Lung (tissue), 12 donors: ENCODE measurements around the gene ZNF649. TPM values are rescaled to one million over a fixed set of nuclear protein-coding genes. Genes with fewer than 3 reads are reported as not detected.

Experiments used
- ATAC-seq: fragments of 200-7000 bp; cut with Tn5 transposase; one replicate; pipeline ENCODE4 v1.9.1; 2020; ENCODE audit warnings: moderate number of reproducible peaks; ENCODE audit not compliant: insufficient read depth, low FRiP score
- DNase-seq, 3 donors: peaks; one replicate each; pipeline ENCODE4 v3.0.0-alpha.2; 2013 to 2017
- H3K27ac ChIP-seq, 2 donors: one replicate each; pipeline ENCODE4 v1.5.1; 2013; ENCODE audit warnings: mild to moderate bottlenecking in 2 of 2, moderate library complexity in 2 of 2, control low read depth in 1 of 2, inconsistent platforms in 1 of 2, low read depth in 1 of 2, low read length in 1 of 2
- H3K27me3 ChIP-seq, 3 donors: one replicate each; pipeline ENCODE4 v1.5.1; 2013; ENCODE audit warnings: low read length in 2 of 3; ENCODE audit not compliant: control insufficient read depth in 3 of 3, insufficient read depth in 3 of 3
- H3K36me3 ChIP-seq, 4 donors: one replicate each; pipeline ENCODE4 v1.5.1; 2013; ENCODE audit warnings: low read length in 4 of 4, mild to moderate bottlenecking in 1 of 4, moderate library complexity in 1 of 4; ENCODE audit not compliant: control insufficient read depth in 4 of 4, insufficient read depth in 4 of 4
- H3K4me1 ChIP-seq, 5 donors: one replicate each; pipeline ENCODE4 v1.5.1; 2013; ENCODE audit warnings: low read length in 5 of 5, mild to moderate bottlenecking in 2 of 5, moderate library complexity in 1 of 5; ENCODE audit not compliant: control insufficient read depth in 5 of 5, insufficient read depth in 5 of 5
- H3K4me3 ChIP-seq: one replicate; pipeline ENCODE4 v1.5.1; 2013; ENCODE audit warnings: mild to moderate bottlenecking, control low read depth, moderate library complexity
- H3K9ac ChIP-seq, 2 donors: one replicate each; pipeline ENCODE4 v1.5.1; 2013; ENCODE audit warnings: low read length in 2 of 2, control low read depth in 1 of 2; ENCODE audit not compliant: insufficient read depth in 1 of 2
- H3K9me3 ChIP-seq, 4 donors: one replicate each; pipeline ENCODE4 v1.5.1; 2013; ENCODE audit warnings: low read length in 3 of 4, mild to moderate bottlenecking in 1 of 4, moderate library complexity in 1 of 4; ENCODE audit not compliant: control insufficient read depth in 4 of 4, insufficient read depth in 3 of 4
- CTCF ChIP-seq: IDR thresholded peaks from 2 replicates; pipeline ENCODE4 v1.5.1; 2012; ENCODE audit warnings: mild to moderate bottlenecking; ENCODE audit errors: control extremely low read depth, extremely low read depth
- WGBS, 2 donors: extraction: QIAGEN DNeasy Blood & Tissue Kit; methylation state at CpG; one replicate each; pipeline ENCODE4 v1.1.7; 2013; 5-methylcytosine and 5-hydroxymethylcytosine counted together
- polyA plus RNA-seq, 2 donors: library from polyadenylated mRNA; stranded (reverse); fragments of 200-250 nt; gene quantifications; one replicate each; pipeline ENCODE4 v1.2.1, GENCODE V29; 2013
- total RNA-seq, 2 donors: library from RNA; depleted of rRNA in 1 of 2; stranded (reverse); fragments of >200 nt in 1 of 2; gene quantifications; one replicate each; pipeline ENCODE4 v1.2.1, GENCODE V29; 2014 to 2021
- donor health status: control.
- donor health status: control.
- donor health status: Bipolar disorder and iron deficiency.
- donor health status: healthy.
- donor health status: DM: yes; HTN: yes; CAD: no.

The ZNF649 gene
- total and polyA plus RNA-seq, 4 donors = 4.6 to 22.1 (median 7.0) TPM

- H3K27ac ChIP-seq = no peak overlapping the region
- no peak overlapping the region for H3K9ac ChIP-seq
- H3K27me3 ChIP-seq = no peaks in the 10 kb centered on the region
- no peak for ATAC-seq
- no peak overlapping the region for H3K4me3 ChIP-seq
- TF ChIP-seq CTCF = no peak
- 93 to 96% methylated on average over 7 of the region's 7 CpGs for WGBS, 2 donors
- H3K36me3 ChIP-seq = peaks cover 44 to 61% (median 55%) of the 10 kb centered on the region in 4 donors
- peaks cover 0 to 4% (median 0%) of the 10 kb centered on the region in 5 donors for H3K4me1 ChIP-seq
- no peak for DNase-seq
- H3K9me3 ChIP-seq = peaks cover 37 to 71% (median 46%) of the 10 kb centered on the region in 4 donors
These were observed 40.2 kb upstream of the ZNF649 start for GRCh38 chr19:51944798-51945552.

- no peak overlapping the region for H3K27ac ChIP-seq
- WGBS, 2 donors = 99% methylated on average over 2 of the region's 2 CpGs
- H3K9ac ChIP-seq = no peak overlapping the region
- H3K4me3 ChIP-seq = no peak overlapping the region
- TF ChIP-seq CTCF = no peak
- ATAC-seq (no peak), DNase-seq (no peak)
- no peaks in the 10 kb centered on the region for H3K27me3 ChIP-seq
- peaks cover 15 to 55% (median 36%) of the 10 kb centered on the region in 4 donors for H3K9me3 ChIP-seq
- peaks cover 62 to 79% (median 70%) of the 10 kb centered on the region in 4 donors for H3K36me3 ChIP-seq
- no peaks in the 10 kb centered on the region for H3K4me1 ChIP-seq
These were observed 34.1 kb upstream of the ZNF649 start for GRCh38 chr19:51938936-51939335.

DNA sequence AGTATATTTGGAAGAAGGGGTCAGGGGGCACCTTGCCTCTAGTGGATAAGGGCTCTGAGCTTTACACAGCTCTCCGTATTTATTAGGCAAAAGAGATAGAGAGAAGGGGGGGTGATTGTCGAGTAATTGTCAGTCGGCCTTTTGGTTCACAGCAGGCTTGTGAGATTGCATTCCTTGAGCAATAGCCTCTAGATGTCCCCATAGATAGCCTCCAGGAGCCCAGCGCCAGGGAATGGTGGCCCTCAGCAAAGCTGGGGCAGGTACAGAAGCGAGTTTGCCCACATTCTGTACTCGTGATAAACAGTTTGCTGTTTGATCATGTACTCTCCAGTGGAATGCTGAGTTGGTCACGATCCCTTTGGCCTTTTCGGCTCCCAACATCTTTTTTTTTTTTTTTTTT lies 27.1 kb upstream of the ZNF649 start:
- WGBS, 2 donors = 89 to 92% methylated on average over 8 of the region's 8 CpGs
- Histone ChIP-seq H3K9me3 (peaks cover 0 to 41% (median 7%) of the 10 kb centered on the region in 4 donors), H3K36me3 (peaks cover 19 to 38% (median 31%) of the 10 kb centered on the region in 4 donors)

More for the DNA sequence above, 27.1 kb upstream of the ZNF649 start:
- no peak overlapping the region for H3K4me3 ChIP-seq
- H3K9ac ChIP-seq = no peak overlapping the region
- TF ChIP-seq CTCF = no peak
- no peak for ATAC-seq
- no peaks in the 10 kb centered on the region for H3K27me3 ChIP-seq
- H3K27ac ChIP-seq = no peak overlapping the region
- peaks cover 0 to 9% (median 2%) of the 10 kb centered on the region in 5 donors for H3K4me1 ChIP-seq
- DNase-seq = no peak
